Measurements from ENCODE around the gene LHB.

GRCh38 chr19:49009828-49010227 is 7.1 kb downstream of the LHB start:
- TF ChIP-seq CTCF (IDR thresholded peaks at IDR 0.05; ENCODE audit: insufficient read depth, low read depth, low read length): no peak
- TF ChIP-seq EZH2 (IDR thresholded peaks at IDR 0.05; ENCODE audit: insufficient read depth, low read length): no peak

All from astrocyte (in vitro differentiated cells and primary cell).